Measurements from ENCODE around the gene EPHB1.

EPHB1 gene

GRCh38 chr3:134792700-134793099 lies 2.4 kb upstream of the EPHB1 start:
- in situ Hi-C loops (cut with HindIII; ENCODE audit: low sequenced_read_pairs) = no loop called here
- TF ChIP-seq, protein P1, sequence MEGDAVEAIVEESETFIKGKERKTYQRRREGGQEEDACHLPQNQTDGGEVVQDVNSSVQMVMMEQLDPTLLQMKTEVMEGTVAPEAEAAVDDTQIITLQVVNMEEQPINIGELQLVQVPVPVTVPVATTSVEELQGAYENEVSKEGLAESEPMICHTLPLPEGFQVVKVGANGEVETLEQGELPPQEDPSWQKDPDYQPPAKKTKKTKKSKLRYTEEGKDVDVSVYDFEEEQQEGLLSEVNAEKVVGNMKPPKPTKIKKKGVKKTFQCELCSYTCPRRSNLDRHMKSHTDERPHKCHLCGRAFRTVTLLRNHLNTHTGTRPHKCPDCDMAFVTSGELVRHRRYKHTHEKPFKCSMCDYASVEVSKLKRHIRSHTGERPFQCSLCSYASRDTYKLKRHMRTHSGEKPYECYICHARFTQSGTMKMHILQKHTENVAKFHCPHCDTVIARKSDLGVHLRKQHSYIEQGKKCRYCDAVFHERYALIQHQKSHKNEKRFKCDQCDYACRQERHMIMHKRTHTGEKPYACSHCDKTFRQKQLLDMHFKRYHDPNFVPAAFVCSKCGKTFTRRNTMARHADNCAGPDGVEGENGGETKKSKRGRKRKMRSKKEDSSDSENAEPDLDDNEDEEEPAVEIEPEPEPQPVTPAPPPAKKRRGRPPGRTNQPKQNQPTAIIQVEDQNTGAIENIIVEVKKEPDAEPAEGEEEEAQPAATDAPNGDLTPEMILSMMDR (IDR thresholded peaks at IDR 0.05; ENCODE audit: low read depth, low read length, missing control alignments) = no peak
- DNase-seq (ENCODE audit: low read depth) = no peak
- no peak overlapping the region for H3K4me3 ChIP-seq (ENCODE audit: low read depth, low read length)

DNA sequence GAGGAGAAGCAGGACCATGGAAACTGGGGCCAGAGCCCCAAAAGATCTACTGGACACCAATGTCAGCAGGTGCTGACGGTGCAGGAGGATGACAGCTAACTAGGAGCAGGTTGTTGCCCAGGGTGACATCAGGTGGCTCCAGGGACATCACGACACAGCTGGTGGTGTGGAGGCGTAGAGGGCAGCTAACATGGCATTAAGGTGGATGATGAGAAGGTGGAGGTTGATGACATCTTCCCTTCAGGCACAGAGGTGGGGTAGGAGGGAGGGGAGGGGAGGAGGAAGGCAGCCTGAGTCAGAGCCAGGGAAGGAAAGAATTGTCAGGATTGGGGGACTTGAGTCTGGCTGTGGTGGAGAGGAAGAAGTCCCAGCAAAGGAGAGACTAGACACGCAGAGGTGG lies 1.5 kb upstream of the EPHB1 start:
- TF ChIP-seq, protein P1 (IDR thresholded peaks at IDR 0.05; ENCODE audit: low read depth, low read length, missing control alignments) = no peak
- no peak overlapping the region for H3K4me3 ChIP-seq (ENCODE audit: low read depth, low read length)
- no peak for DNase-seq (ENCODE audit: low read depth)
- in situ Hi-C loops (cut with HindIII; ENCODE audit: low sequenced_read_pairs) = no loop called here

DNA sequence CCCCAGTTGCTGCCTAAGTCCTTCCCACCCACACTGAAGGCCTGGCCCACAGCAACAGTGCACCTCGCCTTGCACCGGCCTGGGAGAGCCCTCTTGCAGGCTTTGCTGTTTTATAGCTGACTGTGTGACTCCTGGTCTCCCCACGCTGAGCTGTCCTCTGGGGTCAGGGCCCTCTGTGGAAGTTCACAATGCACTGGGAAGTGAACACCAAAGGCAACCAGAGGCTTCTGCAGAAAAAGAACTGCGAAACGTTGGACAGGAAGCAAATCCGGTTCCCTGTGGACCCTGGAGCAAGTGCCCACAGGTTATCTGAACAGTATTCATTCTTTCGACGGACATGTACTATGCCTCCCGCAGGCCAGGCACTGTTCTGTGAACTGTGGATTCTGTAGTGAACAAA lies 737 bp upstream of the EPHB1 start:
- in situ Hi-C loops (cut with HindIII; ENCODE audit: low sequenced_read_pairs) = no loop called here
- TF ChIP-seq, protein P1 (IDR thresholded peaks at IDR 0.05; ENCODE audit: low read depth, low read length, missing control alignments) = no peak
- DNase-seq (ENCODE audit: low read depth) = no peak
- H3K4me3 ChIP-seq (ENCODE audit: low read depth, low read length) = no peak overlapping the region

- TF ChIP-seq, protein P1 (IDR thresholded peaks at IDR 0.05; ENCODE audit: low read depth, low read length, missing control alignments) = no peak
- peak overlapping the region; percentile 57 for H3K4me3 ChIP-seq (ENCODE audit: low read depth, low read length)
- no peak for DNase-seq (ENCODE audit: low read depth)
- in situ Hi-C loops (cut with HindIII; ENCODE audit: low sequenced_read_pairs) = no loop called here
Observed at GRCh38 chr3:134795746-134796280, 753 bp downstream of the EPHB1 start.

DNA sequence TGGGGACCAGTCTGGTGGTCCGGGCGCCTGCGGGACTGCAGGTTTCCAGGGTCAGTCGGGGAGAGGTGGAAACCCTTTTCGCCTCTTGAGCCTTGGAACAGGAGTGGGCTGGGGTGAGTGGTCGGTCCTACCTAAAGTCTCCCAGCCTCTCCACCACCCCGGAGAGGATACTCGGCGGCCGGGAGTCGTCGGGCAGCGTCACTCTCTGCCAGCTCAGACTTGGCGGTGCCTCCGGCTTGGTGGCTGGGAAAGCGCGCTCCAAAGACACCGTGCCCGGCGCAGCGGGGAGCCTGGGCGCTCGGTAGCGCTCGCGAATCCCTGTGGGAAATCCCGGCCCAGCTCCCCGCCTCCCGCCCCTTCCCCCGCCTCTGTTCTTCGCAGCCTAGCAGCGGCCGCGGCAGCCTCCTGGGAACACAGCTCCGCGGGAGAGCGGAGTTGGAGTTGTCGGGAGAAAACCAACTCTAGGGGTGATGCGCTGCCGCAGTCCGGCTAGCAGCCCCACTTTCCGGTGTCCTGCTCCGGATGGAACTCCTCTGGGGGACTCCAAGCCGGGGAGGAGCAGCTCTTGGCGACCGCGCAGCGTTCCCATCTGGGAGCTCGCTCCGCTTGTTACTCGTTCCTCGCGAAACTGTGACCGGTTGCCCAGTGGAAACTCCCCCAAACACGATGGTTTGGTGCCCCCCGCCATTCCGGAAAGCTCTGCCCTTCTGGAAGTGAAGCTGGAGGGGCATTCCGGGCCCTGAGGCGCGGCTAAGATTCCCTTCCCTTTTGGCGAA lies 1.4 kb downstream of the EPHB1 start:
- peak overlapping the region; percentile 57 for H3K4me3 ChIP-seq (ENCODE audit: low read depth, low read length)
- DNase-seq (ENCODE audit: low read depth) = no peak
- in situ Hi-C loops (cut with HindIII; ENCODE audit: low sequenced_read_pairs) = no loop called here
- TF ChIP-seq, protein P1 (IDR thresholded peaks at IDR 0.05; ENCODE audit: low read depth, low read length, missing control alignments) = no peak

GRCh38 chr3:134797057-134797740 lies 2.1 kb downstream of the EPHB1 start:
- TF ChIP-seq, protein P1 (IDR thresholded peaks at IDR 0.05; ENCODE audit: low read depth, low read length, missing control alignments) = no peak
- in situ Hi-C loops (cut with HindIII; ENCODE audit: low sequenced_read_pairs) = no loop called here
- peak overlapping the region; percentile 57 for H3K4me3 ChIP-seq (ENCODE audit: low read depth, low read length)
- DNase-seq (ENCODE audit: low read depth) = no peak
